ENCODE measurements around the gene ARHGAP9. TPM values are rescaled to one million over a fixed set of nuclear protein-coding genes. Genes with fewer than 3 reads are reported as not detected.
"Not testable (repeated sequence)": the region's sequence is repeated elsewhere in the genome, so short reads cannot be mapped to it uniquely, and the experiment has no call there.

The ARHGAP9 gene
- total RNA-seq, 2 donors from 2014 or later = 151 to 195 TPM

DNA sequence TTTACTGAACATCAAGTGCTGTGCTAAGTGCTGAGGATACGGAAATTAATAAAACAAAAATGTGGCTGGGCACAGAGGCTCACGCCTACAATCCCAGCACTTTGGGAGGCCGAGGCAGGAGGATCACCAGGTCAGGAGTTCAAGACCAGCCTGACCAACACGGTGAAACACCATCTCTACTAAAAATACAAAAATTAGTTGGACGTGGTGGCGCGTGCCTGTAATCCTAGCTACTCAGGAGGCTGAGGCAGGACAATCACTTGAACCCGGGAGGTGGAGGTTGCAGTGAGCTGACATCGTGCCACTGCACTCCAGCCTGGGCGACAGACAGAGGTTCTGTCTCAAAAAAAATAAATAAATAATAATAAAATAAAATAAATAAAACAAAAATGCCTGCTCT lies 52.7 kb downstream of the ARHGAP9 start:
- not testable (repeated sequence) for H3K9me3 Mint-ChIP-seq, ATAC-seq
- peaks cover 20 to 23% of the 10 kb centered on the region in 2 donors for H3K36me3 Mint-ChIP-seq

More for the DNA sequence above, 52.7 kb downstream of the ARHGAP9 start:
- not testable (repeated sequence) for H3K27ac Mint-ChIP-seq; DNase-seq (ENCODE audit: low spot score in 2 of 2)

Other genes with a start within 250 kb of the ARHGAP9 start
- 1 to 10 TPM; 2.8 to 5.4 TPM for gene STAC3, start 228.7 kb downstream of the ARHGAP9 start, total RNA-seq
- gene R3HDM2, start 48.8 kb downstream of the ARHGAP9 start, total RNA-seq = 10 to 100 TPM; 36.3 to 57.1 TPM
- gene INHBC, start 45.1 kb downstream of the ARHGAP9 start, total RNA-seq = not detected
- gene INHBE, start 24.6 kb downstream of the ARHGAP9 start, total RNA-seq = under 1 TPM; 0.18 to 0.23 TPM
- under 1 TPM in 1 of 2 donors, not detected in 1; 0.49 TPM for gene GLI1, start 20.1 kb downstream of the ARHGAP9 start, total RNA-seq
- 100 to 1,000 TPM; 267 to 292 TPM for gene MARS1, start 8.2 kb upstream of the ARHGAP9 start, total RNA-seq
- gene DDIT3, start 40.6 kb upstream of the ARHGAP9 start, total RNA-seq = 10 to 100 TPM; 24.9 to 79.8 TPM
- gene MBD6, start 43.0 kb upstream of the ARHGAP9 start, total RNA-seq = 10 to 100 TPM; 66.4 to 77.5 TPM
- 100 to 1,000 TPM in 1 of 2 donors, 10 to 100 TPM in 1; 77.1 to 122 TPM for gene DCTN2, start 67.3 kb upstream of the ARHGAP9 start, total RNA-seq
- 1 to 10 TPM in 1 of 2 donors, under 1 TPM in 1; 0.75 to 3.4 TPM for gene KIF5A, start 70.2 kb upstream of the ARHGAP9 start, total RNA-seq
- 10 to 100 TPM; 13.8 to 43.7 TPM for gene PIP4K2C, start 111.3 kb upstream of the ARHGAP9 start, total RNA-seq
- gene DTX3, start 125.0 kb upstream of the ARHGAP9 start, total RNA-seq = 10 to 100 TPM; 14.5 to 33.5 TPM
- 1 to 10 TPM in 1 of 2 donors, under 1 TPM in 1; 0.68 to 4.8 TPM for gene ARHGEF25, start 131.6 kb upstream of the ARHGAP9 start, total RNA-seq
- 1 to 10 TPM; 2.6 to 3.2 TPM for gene B4GALNT1, start 153.3 kb upstream of the ARHGAP9 start, total RNA-seq
- gene OS9, start 214.3 kb upstream of the ARHGAP9 start, total RNA-seq = 100 to 1,000 TPM in 1 of 2 donors, 10 to 100 TPM in 1; 87.1 to 116 TPM